Psoas muscle (tissue), 8 donors: Measurements from ENCODE around the gene HHIPL1. TPM values are rescaled to one million over a fixed set of nuclear protein-coding genes. Genes with fewer than 3 reads are reported as not detected.

Experiments
- ATAC-seq, 4 donors: fragments of 200-7000 bp; cut with Tn5 transposase; one replicate each; pipeline ENCODE4 v1.9.1; 2020; ENCODE audit warnings: moderate library complexity in 3 of 4, mild to moderate bottlenecking in 2 of 4
- DNase-seq, 2 donors: peaks; one replicate each; pipeline ENCODE4 v3.0.0-alpha.2; 2020
- H3K27ac ChIP-seq: fragments of 200-600 bp; one replicate; pipeline ENCODE4 v1.8.0; 2022
- H3K27me3 ChIP-seq, 3 donors: fragments of 200-600 bp in 1 of 3; one replicate each; pipeline versions ENCODE4 v1.6.1 to v1.8.0; 2013 to 2022; ENCODE audit warnings: low read length in 2 of 3, mild to moderate bottlenecking in 2 of 3, moderate library complexity in 1 of 3; ENCODE audit not compliant: insufficient read depth in 3 of 3
- H3K36me3 ChIP-seq, 2 donors: fragments of 200-600 bp in 1 of 2; one replicate each; pipeline versions ENCODE4 v1.6.1 to v1.8.0; 2013 to 2022; ENCODE audit warnings: low read depth in 1 of 2, mild to moderate bottlenecking in 1 of 2, moderate library complexity in 1 of 2; ENCODE audit not compliant: insufficient read depth in 1 of 2
- H3K4me1 ChIP-seq: fragments of 200-600 bp; one replicate; pipeline ENCODE4 v1.8.0; 2022
- H3K4me3 ChIP-seq: fragments of 200-600 bp; one replicate; pipeline ENCODE4 v1.8.0; 2022; ENCODE audit warnings: mild to moderate bottlenecking
- H3K9me3 ChIP-seq: fragments of 200-600 bp; one replicate; pipeline ENCODE4 v1.8.0; 2022
- CTCF ChIP-seq: fragments of 200-600 bp; IDR thresholded peaks from one replicate; pipeline ENCODE4 v1.8.0; 2022; ENCODE audit warnings: antibody characterized with exemption
- WGBS, 3 donors: extraction: QIAGEN DNeasy Blood & Tissue Kit; methylation state at CpG; one replicate each; pipeline versions ENCODE4 v1.1.6 to v1.1.7; 2013; 5-methylcytosine and 5-hydroxymethylcytosine counted together
- intact Hi-C, 2 donors: fragments of 100-400 bp; cut with DNase I; formaldehyde crosslinking; loops; one replicate each; pipeline versions ENCODE4 v1.11.0 to v1.14.2; 2022
- polyA plus RNA-seq, 3 donors: library from polyadenylated mRNA; stranded (reverse); fragments of 200-250 nt; gene quantifications; one replicate each; pipeline ENCODE4 v1.2.3, GENCODE V29; 2013
- total RNA-seq, 4 donors: library from RNA; stranded (reverse); fragmentation: NEBNext Ultra II Directional in 2 of 4; extraction: Animal tissue kit (Norgen Biotek cat#: 25700) in 2 of 4; gene quantifications; one replicate each; pipeline versions ENCODE4 v1.2.1 to v1.2.4, GENCODE V29; 2021 to 2023
- donor health status: healthy with polysubstance abuse.
- donor health status: DM: no; HTN: no; CAD: no; lungs with moderate emphysema.
- donor health status: Bipolar disorder and iron deficiency.
- donor health status: healthy.
- donor health status: DM: yes; HTN: yes; CAD: no.
- donor health status: DM: no; HTN: no; CAD: no.
- donor health status: DM: no; HTN: no; CAD: no.
- donor health status: DM: yes; HTN: yes; CAD: no.

Gene HHIPL1
- total and polyA plus RNA-seq, 7 donors, result 0.12 to 0.86 (median 0.32) TPM

GRCh38 chr14:99724196-99724891, 79.4 kb downstream of the HHIPL1 start:
- 65 to 71% (median 70%) methylated on average over 5 of the region's 5 CpGs for WGBS, 3 donors

GRCh38 chr14:99724939-99725773, 80.2 kb downstream of the HHIPL1 start:
- H3K36me3 ChIP-seq, result no peaks in the 10 kb centered on the region
- H3K27ac ChIP-seq, result no peak overlapping the region
- no peaks in the 10 kb centered on the region for H3K27me3 ChIP-seq
- intact Hi-C loops, result no loop called here
- ATAC-seq (no peak), DNase-seq (no peak)
- no peaks in the 10 kb centered on the region for H3K9me3 ChIP-seq
- 97% methylated on average over 15 of the region's 15 CpGs for WGBS, 3 donors
- no peak overlapping the region for H3K4me3 ChIP-seq
- TF ChIP-seq CTCF, result no peak
- no peaks in the 10 kb centered on the region for H3K4me1 ChIP-seq

More at GRCh38 chr14:99724196-99724891, 79.4 kb downstream of the HHIPL1 start:
- ATAC-seq (no peak), DNase-seq (no peak)
- Histone ChIP-seq H3K9me3 (no peaks in the 10 kb centered on the region), H3K27me3 (no peaks in the 10 kb centered on the region), H3K27ac (no peak overlapping the region), H3K36me3 (no peaks in the 10 kb centered on the region), H3K4me3 (no peak overlapping the region), H3K4me1 (no peaks in the 10 kb centered on the region)
- intact Hi-C loops, result no loop called here
- TF ChIP-seq CTCF, result no peak

- Histone ChIP-seq H3K27me3 (no peaks in the 10 kb centered on the region), H3K4me1 (no peaks in the 10 kb centered on the region), H3K36me3 (no peaks in the 10 kb centered on the region), H3K9me3 (no peaks in the 10 kb centered on the region), H3K4me3 (no peak overlapping the region), H3K27ac (no peak overlapping the region)
- no peak for DNase-seq
- intact Hi-C loops, result no loop called here
- TF ChIP-seq CTCF, result no peak
- WGBS, 3 donors, result 74 to 80% (median 75%) methylated on average over 17 to 18 of the region's 18 CpGs
- no peak for ATAC-seq
Measured at GRCh38 chr14:99725774-99726537, 81.0 kb downstream of the HHIPL1 start.

GRCh38 chr14:99726538-99727095, 81.7 kb downstream of the HHIPL1 start:
- no peak overlapping the region for H3K27ac ChIP-seq
- 79 to 83% (median 80%) methylated on average over 22 to 26 of the region's 26 CpGs for WGBS, 3 donors
- no peak for DNase-seq
- no peaks in the 10 kb centered on the region for H3K36me3 ChIP-seq
- ATAC-seq, result no peak
- no peak overlapping the region for H3K4me3 ChIP-seq
- intact Hi-C loops, result no loop called here
- H3K4me1 ChIP-seq, result peaks cover 3% of the 10 kb centered on the region
- H3K27me3 ChIP-seq, result no peaks in the 10 kb centered on the region
- TF ChIP-seq CTCF, result no peak
- no peaks in the 10 kb centered on the region for H3K9me3 ChIP-seq
